T-helper 1 cell treated with Interleukin-12 subunit alpha and Interleukin-12 subunit beta and Interleukin-4 antibody, amounts not matched to agents 30 μg/mL and 1 μg/mL, for 36 hours (primary cell): ENCODE results near the gene SLC39A11.
A peak's percentile ranks its signal among the peaks of the same experiment; 100 is the strongest.

ENCODE experiments used
- H3K27ac Mint-ChIP-seq: one replicate; pipeline ENCODE4 v1.8.0; 2021; ENCODE audit warnings: mild to moderate bottlenecking, mixed read lengths
- H3K27me3 Mint-ChIP-seq: one replicate; pipeline ENCODE4 v1.8.0; 2021; ENCODE audit warnings: low read depth, mixed read lengths
- H3K36me3 Mint-ChIP-seq: one replicate; pipeline ENCODE4 v1.8.0; 2021; ENCODE audit warnings: low read depth, mixed read lengths
- H3K4me1 Mint-ChIP-seq: one replicate; pipeline ENCODE4 v1.8.0; 2021; ENCODE audit warnings: low read depth, mixed read lengths
- H3K4me3 Mint-ChIP-seq: one replicate; pipeline ENCODE4 v1.8.0; 2021; ENCODE audit warnings: mild to moderate bottlenecking, moderate library complexity, mixed read lengths
- H3K9me3 Mint-ChIP-seq: one replicate; pipeline ENCODE4 v1.8.0; 2021; ENCODE audit warnings: mixed read lengths

SLC39A11 gene

GRCh38 chr17:72730077-72730476 is 362.4 kb downstream of the SLC39A11 start:
- Mint-ChIP-seq H3K9me3 (no peaks in the 10 kb centered on the region), H3K27ac (no peak overlapping the region), H3K36me3 (peaks cover 2% of the 10 kb centered on the region), H3K4me3 (no peak overlapping the region), H3K4me1 (peaks cover 28% of the 10 kb centered on the region), H3K27me3 (no peaks in the 10 kb centered on the region)

- Mint-ChIP-seq H3K4me1 (peaks cover 33% of the 10 kb centered on the region), H3K27me3 (no peaks in the 10 kb centered on the region), H3K27ac (peak overlapping the region; percentile 95), H3K9me3 (no peaks in the 10 kb centered on the region), H3K36me3 (peaks cover 2% of the 10 kb centered on the region), H3K4me3 (peak overlapping the region; percentile 76)
These were observed 365.6 kb downstream of the SLC39A11 start for GRCh38 chr17:72726936-72727335.

- H3K27ac Mint-ChIP-seq, result peak overlapping the region; percentile 76
- H3K4me3 Mint-ChIP-seq, result peak overlapping the region; percentile 35
- no peaks in the 10 kb centered on the region for H3K27me3 Mint-ChIP-seq
- peaks cover 34% of the 10 kb centered on the region for H3K4me1 Mint-ChIP-seq
- peaks cover 2% of the 10 kb centered on the region for H3K36me3 Mint-ChIP-seq
- H3K9me3 Mint-ChIP-seq, result no peaks in the 10 kb centered on the region
These were observed 366.9 kb downstream of the SLC39A11 start for GRCh38 chr17:72725433-72726068.

GRCh38 chr17:72724267-72724666 is 368.2 kb downstream of the SLC39A11 start:
- H3K4me3 Mint-ChIP-seq, result no peak overlapping the region

GRCh38 chr17:72723711-72724110 is 368.8 kb downstream of the SLC39A11 start:
- Mint-ChIP-seq H3K4me1 (peaks cover 49% of the 10 kb centered on the region), H3K27me3 (no peaks in the 10 kb centered on the region), H3K4me3 (no peak overlapping the region), H3K27ac (no peak overlapping the region), H3K36me3 (peaks cover 4% of the 10 kb centered on the region), H3K9me3 (no peaks in the 10 kb centered on the region)

More at GRCh38 chr17:72724267-72724666, 368.2 kb downstream of the SLC39A11 start:
- peaks cover 47% of the 10 kb centered on the region for H3K4me1 Mint-ChIP-seq
- H3K36me3 Mint-ChIP-seq, result peaks cover 4% of the 10 kb centered on the region
- H3K27me3 Mint-ChIP-seq, result no peaks in the 10 kb centered on the region
- no peaks in the 10 kb centered on the region for H3K9me3 Mint-ChIP-seq
- H3K27ac Mint-ChIP-seq, result no peak overlapping the region

- Mint-ChIP-seq H3K4me3 (no peak overlapping the region), H3K27me3 (no peaks in the 10 kb centered on the region), H3K9me3 (no peaks in the 10 kb centered on the region), H3K27ac (no peak overlapping the region), H3K36me3 (peaks cover 2% of the 10 kb centered on the region), H3K4me1 (peaks cover 36% of the 10 kb centered on the region)
These were observed 372.0 kb downstream of the SLC39A11 start for GRCh38 chr17:72720494-72720825.

GRCh38 chr17:72719578-72720493 is 372.7 kb downstream of the SLC39A11 start:
- H3K36me3 Mint-ChIP-seq, result peaks cover 3% of the 10 kb centered on the region
- peaks cover 38% of the 10 kb centered on the region for H3K4me1 Mint-ChIP-seq
- H3K27me3 Mint-ChIP-seq, result no peaks in the 10 kb centered on the region
- H3K4me3 Mint-ChIP-seq, result peak overlapping the region; percentile 76
- H3K9me3 Mint-ChIP-seq, result no peaks in the 10 kb centered on the region
- H3K27ac Mint-ChIP-seq, result peak overlapping the region; percentile 94

GRCh38 chr17:72719206-72719577 is 373.3 kb downstream of the SLC39A11 start:
- H3K4me1 Mint-ChIP-seq, result peaks cover 38% of the 10 kb centered on the region
- H3K4me3 Mint-ChIP-seq, result peak overlapping the region; percentile 76

GRCh38 chr17:72717676-72718075 is 374.8 kb downstream of the SLC39A11 start:
- Mint-ChIP-seq H3K9me3 (no peaks in the 10 kb centered on the region), H3K27ac (no peak overlapping the region), H3K4me3 (no peak overlapping the region)

More at GRCh38 chr17:72719206-72719577, 373.3 kb downstream of the SLC39A11 start:
- Mint-ChIP-seq H3K36me3 (peaks cover 5% of the 10 kb centered on the region), H3K27ac (peak overlapping the region; percentile 94), H3K27me3 (no peaks in the 10 kb centered on the region), H3K9me3 (no peaks in the 10 kb centered on the region)

GRCh38 chr17:72717276-72717675 is 375.2 kb downstream of the SLC39A11 start:
- Mint-ChIP-seq H3K4me3 (no peak overlapping the region), H3K27ac (no peak overlapping the region), H3K36me3 (peaks cover 11% of the 10 kb centered on the region), H3K9me3 (no peaks in the 10 kb centered on the region), H3K4me1 (peaks cover 40% of the 10 kb centered on the region), H3K27me3 (no peaks in the 10 kb centered on the region)

More at GRCh38 chr17:72717676-72718075, 374.8 kb downstream of the SLC39A11 start:
- H3K4me1 Mint-ChIP-seq, result peaks cover 40% of the 10 kb centered on the region
- peaks cover 11% of the 10 kb centered on the region for H3K36me3 Mint-ChIP-seq
- H3K27me3 Mint-ChIP-seq, result no peaks in the 10 kb centered on the region

- H3K4me1 Mint-ChIP-seq, result peaks cover 47% of the 10 kb centered on the region
- no peak overlapping the region for H3K4me3 Mint-ChIP-seq
- H3K9me3 Mint-ChIP-seq, result peaks cover 6% of the 10 kb centered on the region
- H3K27ac Mint-ChIP-seq, result no peak overlapping the region
- no peaks in the 10 kb centered on the region for H3K27me3 Mint-ChIP-seq
- H3K36me3 Mint-ChIP-seq, result peaks cover 22% of the 10 kb centered on the region
These were observed 376.4 kb downstream of the SLC39A11 start for GRCh38 chr17:72715906-72716572.

GRCh38 chr17:72714357-72714966 is 378.0 kb downstream of the SLC39A11 start:
- Mint-ChIP-seq H3K36me3 (peaks cover 23% of the 10 kb centered on the region), H3K27ac (no peak overlapping the region), H3K4me1 (peaks cover 51% of the 10 kb centered on the region), H3K4me3 (no peak overlapping the region), H3K27me3 (no peaks in the 10 kb centered on the region), H3K9me3 (peaks cover 16% of the 10 kb centered on the region)

GRCh38 chr17:72713701-72714100 is 378.8 kb downstream of the SLC39A11 start:
- Mint-ChIP-seq H3K9me3 (peaks cover 17% of the 10 kb centered on the region), H3K27me3 (no peaks in the 10 kb centered on the region), H3K4me3 (no peak overlapping the region), H3K4me1 (peaks cover 51% of the 10 kb centered on the region), H3K36me3 (peaks cover 24% of the 10 kb centered on the region), H3K27ac (no peak overlapping the region)
